Measurements from ENCODE around the gene NLGN1. TPM values are rescaled to one million over a fixed set of nuclear protein-coding genes. Genes with fewer than 3 reads are reported as not detected.

Gene NLGN1
- polyA plus RNA-seq, 1 donor from 2014 or later = 2.7 TPM

DNA sequence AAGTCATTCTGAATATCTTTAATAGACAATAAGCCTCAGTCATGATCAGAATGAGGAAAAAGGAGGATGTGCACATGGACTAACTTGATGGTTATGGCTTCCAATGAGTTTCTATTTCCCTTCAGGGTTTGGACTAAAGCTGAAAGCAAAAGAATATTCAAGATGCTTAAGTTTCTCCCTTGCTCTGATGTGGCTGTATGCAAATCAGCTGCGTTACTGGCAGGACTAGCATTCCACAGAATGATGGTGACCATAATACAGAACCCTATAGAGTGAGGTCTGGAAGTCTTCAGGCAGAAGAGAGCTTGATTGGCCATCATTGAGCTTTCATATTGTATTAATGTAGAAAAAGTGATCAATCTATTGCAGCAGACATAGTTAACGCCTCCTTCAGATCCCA lies 466.0 kb downstream of the NLGN1 start:
- H3K36me3 ChIP-seq (ENCODE audit: insufficient read depth, low read length) = no peaks in the 10 kb centered on the region
- no peaks in the 10 kb centered on the region for H3K9me3 ChIP-seq (ENCODE audit: low read length)
- TF ChIP-seq EP300 (conservative IDR thresholded peaks at IDR 0.05; ENCODE audit: poor library complexity, severe bottlenecking) (no peak), CTCF (IDR thresholded peaks at IDR 0.05; ENCODE audit: poor library complexity, severe bottlenecking) (no peak), SMC3 (conservative IDR thresholded peaks at IDR 0.05; ENCODE audit: poor library complexity) (no peak), POLR2AphosphoS5 (IDR thresholded peaks at IDR 0.05) (no peak), MXI1 (conservative IDR thresholded peaks at IDR 0.05; ENCODE audit: poor library complexity, severe bottlenecking) (no peak), RAD21 (conservative IDR thresholded peaks at IDR 0.05) (no peak), TAF1 (IDR thresholded peaks at IDR 0.05; ENCODE audit: low read depth) (no peak), EZH2 (IDR thresholded peaks at IDR 0.05; ENCODE audit: borderline replicate concordance, insufficient read depth, low read length, poor library complexity, severe bottlenecking) (no peak)
- TF ChIP-seq, protein P1, sequence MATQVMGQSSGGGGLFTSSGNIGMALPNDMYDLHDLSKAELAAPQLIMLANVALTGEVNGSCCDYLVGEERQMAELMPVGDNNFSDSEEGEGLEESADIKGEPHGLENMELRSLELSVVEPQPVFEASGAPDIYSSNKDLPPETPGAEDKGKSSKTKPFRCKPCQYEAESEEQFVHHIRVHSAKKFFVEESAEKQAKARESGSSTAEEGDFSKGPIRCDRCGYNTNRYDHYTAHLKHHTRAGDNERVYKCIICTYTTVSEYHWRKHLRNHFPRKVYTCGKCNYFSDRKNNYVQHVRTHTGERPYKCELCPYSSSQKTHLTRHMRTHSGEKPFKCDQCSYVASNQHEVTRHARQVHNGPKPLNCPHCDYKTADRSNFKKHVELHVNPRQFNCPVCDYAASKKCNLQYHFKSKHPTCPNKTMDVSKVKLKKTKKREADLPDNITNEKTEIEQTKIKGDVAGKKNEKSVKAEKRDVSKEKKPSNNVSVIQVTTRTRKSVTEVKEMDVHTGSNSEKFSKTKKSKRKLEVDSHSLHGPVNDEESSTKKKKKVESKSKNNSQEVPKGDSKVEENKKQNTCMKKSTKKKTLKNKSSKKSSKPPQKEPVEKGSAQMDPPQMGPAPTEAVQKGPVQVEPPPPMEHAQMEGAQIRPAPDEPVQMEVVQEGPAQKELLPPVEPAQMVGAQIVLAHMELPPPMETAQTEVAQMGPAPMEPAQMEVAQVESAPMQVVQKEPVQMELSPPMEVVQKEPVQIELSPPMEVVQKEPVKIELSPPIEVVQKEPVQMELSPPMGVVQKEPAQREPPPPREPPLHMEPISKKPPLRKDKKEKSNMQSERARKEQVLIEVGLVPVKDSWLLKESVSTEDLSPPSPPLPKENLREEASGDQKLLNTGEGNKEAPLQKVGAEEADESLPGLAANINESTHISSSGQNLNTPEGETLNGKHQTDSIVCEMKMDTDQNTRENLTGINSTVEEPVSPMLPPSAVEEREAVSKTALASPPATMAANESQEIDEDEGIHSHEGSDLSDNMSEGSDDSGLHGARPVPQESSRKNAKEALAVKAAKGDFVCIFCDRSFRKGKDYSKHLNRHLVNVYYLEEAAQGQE (IDR thresholded peaks at IDR 0.05; ENCODE audit: borderline replicate concordance) = no peak
- no peaks in the 10 kb centered on the region for H3F3A ChIP-seq (ENCODE audit: insufficient read depth, low read length, poor library complexity, severe bottlenecking)
- H3K79me2 ChIP-seq (replicated peaks; ENCODE audit: insufficient read depth, low read length) = no peaks in the 10 kb centered on the region
- no peaks in the 10 kb centered on the region for H3K27me3 ChIP-seq (ENCODE audit: insufficient read depth, low read depth, low read length)
- H3K27ac ChIP-seq (ENCODE audit: low read length) = no peak overlapping the region
- no peaks in the 10 kb centered on the region for H3K9me2 ChIP-seq (ENCODE audit: insufficient read depth, low read length)
- no peak overlapping the region for H2AFZ ChIP-seq (ENCODE audit: low read depth, low read length)
- no peaks in the 10 kb centered on the region for H4K20me1 ChIP-seq (ENCODE audit: insufficient read depth)
- H3K9ac ChIP-seq (ENCODE audit: low read length) = no peak overlapping the region
- H3K4me2 ChIP-seq (ENCODE audit: low read length) = no peak overlapping the region
- H3K4me3 ChIP-seq (ENCODE audit: low read length) = no peak overlapping the region

- H3K9ac ChIP-seq (ENCODE audit: low read length) = no peak overlapping the region
- no peaks in the 10 kb centered on the region for H3K27me3 ChIP-seq (ENCODE audit: insufficient read depth, low read depth, low read length)
- no peaks in the 10 kb centered on the region for H3K79me2 ChIP-seq (replicated peaks; ENCODE audit: insufficient read depth, low read length)
- no peak overlapping the region for H3K4me2 ChIP-seq (ENCODE audit: low read length)
- no peaks in the 10 kb centered on the region for H3K9me3 ChIP-seq (ENCODE audit: low read length)
- no peaks in the 10 kb centered on the region for H4K20me1 ChIP-seq (ENCODE audit: insufficient read depth)
- no peaks in the 10 kb centered on the region for H3K36me3 ChIP-seq (ENCODE audit: insufficient read depth, low read length)
- no peaks in the 10 kb centered on the region for H3K9me2 ChIP-seq (ENCODE audit: insufficient read depth, low read length)
- H3K4me3 ChIP-seq (ENCODE audit: low read length) = no peak overlapping the region
- H2AFZ ChIP-seq (ENCODE audit: low read depth, low read length) = no peak overlapping the region
- H3K27ac ChIP-seq (ENCODE audit: low read length) = no peak overlapping the region
- no peaks in the 10 kb centered on the region for H3F3A ChIP-seq (ENCODE audit: insufficient read depth, low read length, poor library complexity, severe bottlenecking)
- no peak for TF ChIP-seq RAD21 (conservative IDR thresholded peaks at IDR 0.05)
- TF ChIP-seq POLR2AphosphoS5 (IDR thresholded peaks at IDR 0.05) = no peak
- no peak for TF ChIP-seq EZH2 (IDR thresholded peaks at IDR 0.05; ENCODE audit: borderline replicate concordance, insufficient read depth, low read length, poor library complexity, severe bottlenecking)
- TF ChIP-seq MXI1 (conservative IDR thresholded peaks at IDR 0.05; ENCODE audit: poor library complexity, severe bottlenecking) = no peak
- TF ChIP-seq CTCF (IDR thresholded peaks at IDR 0.05; ENCODE audit: poor library complexity, severe bottlenecking) = no peak
- TF ChIP-seq SMC3 (conservative IDR thresholded peaks at IDR 0.05; ENCODE audit: poor library complexity) = no peak
- TF ChIP-seq EP300 (conservative IDR thresholded peaks at IDR 0.05; ENCODE audit: poor library complexity, severe bottlenecking) = no peak
- TF ChIP-seq, protein P1 (IDR thresholded peaks at IDR 0.05; ENCODE audit: borderline replicate concordance) = no peak
Observed at GRCh38 chr3:173865900-173866498, 468.5 kb downstream of the NLGN1 start.

Data from neural cell (in vitro differentiated cells).